Measurements from ENCODE around the gene UBASH3B. TPM values are rescaled to one million over a fixed set of nuclear protein-coding genes. Genes with fewer than 3 reads are reported as not detected.

Gene UBASH3B
- total RNA-seq, 1 donor from 2014 or later = 51.3 TPM

GRCh38 chr11:122751292-122752070, 96.0 kb downstream of the UBASH3B start:
- no peak for DNase-seq (ENCODE audit: low spot score)

GRCh38 chr11:122754028-122754427, 98.5 kb downstream of the UBASH3B start:
- no peak for DNase-seq (ENCODE audit: low spot score)

DNA sequence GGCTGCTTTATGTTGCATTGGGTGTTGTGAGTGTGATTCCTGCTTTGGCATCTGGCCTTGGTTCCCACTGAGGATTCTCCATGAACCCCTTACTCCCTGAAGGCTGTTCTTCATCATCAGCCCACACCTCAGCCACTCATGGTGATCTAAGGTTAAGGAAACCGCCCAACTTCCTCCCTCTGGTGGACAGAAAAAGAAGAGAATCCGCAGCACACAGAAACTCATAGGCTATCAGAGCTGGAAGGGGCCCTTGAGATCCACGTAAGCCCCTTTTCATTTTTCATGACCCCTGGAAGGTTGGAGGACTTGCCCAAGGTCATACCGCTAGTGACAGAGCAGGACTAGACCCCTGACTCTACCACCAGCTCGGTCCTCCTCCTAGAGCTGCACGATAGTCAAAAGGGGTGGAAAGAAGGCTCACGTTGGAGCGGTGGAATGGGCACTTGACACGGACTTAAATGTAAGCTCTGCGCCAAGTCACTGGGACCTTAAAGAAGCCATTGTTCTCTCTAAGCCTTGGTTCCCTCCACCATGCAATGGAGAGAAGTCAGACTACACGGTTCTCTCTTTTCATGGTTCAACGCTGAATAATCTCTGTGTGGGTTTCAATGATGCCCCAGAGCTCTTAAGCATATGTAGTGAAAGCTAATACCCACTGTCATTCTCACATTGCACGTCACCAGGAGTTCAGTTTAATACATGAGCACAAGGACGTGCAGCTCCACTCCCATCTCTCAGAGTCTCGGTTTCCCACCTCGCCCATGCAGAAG, 99.2 kb downstream of the UBASH3B start:
- DNase-seq (ENCODE audit: low spot score) = no peak

DNA sequence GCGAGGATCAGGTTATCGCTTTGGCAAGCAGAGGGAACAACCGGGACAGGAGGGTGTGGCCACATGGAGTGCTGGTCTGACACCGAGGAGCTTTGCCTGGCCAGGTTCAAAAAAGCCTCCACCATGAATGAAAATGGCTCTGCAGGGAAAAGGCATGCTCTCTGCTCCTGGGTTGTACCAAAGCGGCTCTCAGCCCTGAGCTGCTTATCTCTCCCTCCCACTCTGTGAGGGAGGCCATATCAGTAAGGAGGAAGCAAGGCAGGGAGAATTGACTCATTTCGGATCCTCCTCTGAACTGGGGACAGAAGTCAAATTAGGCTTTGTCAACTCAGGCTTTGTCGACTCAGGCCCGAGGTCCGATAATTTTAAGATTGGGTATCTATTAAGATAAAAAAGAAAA, 99.9 kb downstream of the UBASH3B start:
- no peak for DNase-seq (ENCODE audit: low spot score)

- DNase-seq (ENCODE audit: low spot score) = no peak
Measured at GRCh38 chr11:122755941-122756340, 100.4 kb downstream of the UBASH3B start.

DNA sequence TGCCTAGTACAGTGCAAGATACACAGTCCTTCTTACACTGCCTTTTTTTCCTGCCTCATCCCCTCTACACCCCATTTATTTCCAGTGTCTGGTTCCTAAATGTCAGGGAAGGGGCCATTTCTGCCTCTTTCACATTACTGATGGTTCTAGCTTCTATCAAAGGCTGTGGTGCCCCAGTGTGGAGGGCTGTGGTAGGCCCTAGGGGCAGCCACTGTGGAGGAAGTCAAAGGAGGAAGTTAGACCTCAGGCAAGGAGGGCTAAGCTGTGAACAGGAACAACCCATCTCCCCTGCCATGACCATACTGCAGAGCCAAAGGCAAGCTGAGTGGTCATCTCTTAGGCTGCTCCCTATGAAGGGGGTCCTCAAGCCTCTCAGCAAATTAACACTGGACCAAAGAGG, 100.9 kb downstream of the UBASH3B start:
- DNase-seq (ENCODE audit: low spot score) = no peak

DNA sequence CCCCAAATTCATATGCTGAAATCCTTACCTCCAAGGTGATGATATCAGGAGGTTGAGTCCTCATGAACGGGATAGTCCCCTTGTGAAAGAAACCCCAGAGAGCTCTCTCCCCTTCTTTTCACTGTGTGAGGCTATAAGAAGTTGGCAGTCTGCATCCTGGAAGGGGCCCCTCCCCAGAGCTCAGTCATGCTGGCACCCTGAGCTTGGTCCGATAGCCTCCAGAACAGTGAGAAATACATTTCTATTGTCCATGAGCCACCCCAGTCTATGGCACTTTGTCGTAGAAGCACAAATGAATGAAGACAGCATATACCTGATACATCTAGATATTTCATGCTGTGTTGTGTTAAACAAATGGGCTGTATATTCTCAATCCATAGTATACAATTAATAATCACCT, 101.7 kb downstream of the UBASH3B start:
- no peak for DNase-seq (ENCODE audit: low spot score)

DNA sequence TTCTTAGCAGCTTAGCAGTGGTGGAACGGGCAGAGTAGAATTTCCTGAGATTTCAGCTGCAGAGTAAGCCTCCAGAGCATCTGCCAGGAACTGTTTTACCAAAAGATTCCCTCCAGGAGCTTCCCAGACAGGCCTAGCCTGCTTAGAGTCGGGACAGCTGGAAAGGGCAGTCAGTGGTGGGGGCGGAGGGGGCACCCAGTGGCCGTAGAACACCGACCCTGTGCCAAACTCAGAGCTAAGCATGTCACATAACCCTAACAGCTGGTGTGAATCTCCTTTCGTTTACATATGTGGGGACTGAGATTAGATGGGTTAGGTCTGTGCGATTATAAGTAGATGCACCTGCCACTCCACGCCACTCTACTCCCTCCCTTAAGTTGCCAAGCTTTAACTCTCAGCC, 102.8 kb downstream of the UBASH3B start:
- DNase-seq (ENCODE audit: low spot score) = no peak

DNA sequence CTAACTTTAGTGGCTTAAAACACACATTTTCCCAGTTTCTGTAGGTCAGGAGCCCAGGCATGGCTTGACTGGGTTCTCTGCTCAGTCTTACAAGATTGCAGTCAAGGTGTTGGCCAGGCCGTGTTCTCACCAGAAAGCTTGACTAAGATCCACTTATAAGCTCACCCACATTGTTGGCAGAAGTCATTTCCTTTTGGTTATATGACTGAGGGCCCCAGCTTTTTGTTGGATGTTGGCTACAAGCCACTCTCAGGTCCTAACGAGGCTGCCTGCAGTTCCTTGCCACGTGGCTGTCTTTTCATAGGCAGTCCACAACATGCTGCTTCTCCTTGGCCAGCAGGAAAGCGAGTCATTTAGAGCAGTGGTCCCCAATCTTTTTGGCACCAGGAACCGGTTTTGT, 103.5 kb downstream of the UBASH3B start:
- no peak for DNase-seq (ENCODE audit: low spot score)

GRCh38 chr11:122763108-122763507, 107.6 kb downstream of the UBASH3B start:
- no peak for DNase-seq (ENCODE audit: low spot score)

DNA sequence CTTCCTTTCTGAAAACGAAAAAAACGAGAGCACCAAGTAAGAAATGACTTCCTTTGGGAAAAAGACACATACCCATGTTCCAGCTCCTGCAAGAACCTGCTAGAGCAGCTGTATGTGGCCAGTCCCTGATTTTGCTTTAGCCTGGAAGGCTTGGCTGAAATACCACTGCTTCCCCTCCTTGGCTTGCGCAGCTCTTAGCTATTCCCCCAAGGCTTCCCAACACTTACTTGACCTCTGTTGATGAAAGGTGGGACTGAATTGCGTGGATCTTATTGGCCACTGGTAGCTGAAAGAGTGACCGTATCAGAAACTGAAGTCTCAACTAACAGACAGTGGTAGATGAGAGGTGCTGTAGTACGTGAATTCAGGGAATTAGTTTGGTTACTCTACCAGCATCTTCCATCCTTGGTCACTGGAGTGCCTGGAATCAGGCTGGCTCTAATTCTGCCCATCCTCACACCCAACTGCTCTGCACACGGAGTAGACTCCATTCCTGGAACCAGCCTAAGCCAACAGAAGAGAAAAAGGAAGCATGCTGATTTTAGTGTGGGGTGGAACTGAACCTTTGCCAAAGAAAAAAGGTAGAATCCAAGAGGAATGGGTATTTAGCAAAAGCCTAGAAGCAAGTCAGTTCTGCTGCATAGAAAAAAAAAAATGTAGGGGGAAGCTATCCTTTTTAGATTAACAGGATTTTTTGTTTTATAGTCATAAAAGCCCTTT, 109.0 kb downstream of the UBASH3B start:
- DNase-seq (ENCODE audit: low spot score) = no peak

GRCh38 chr11:122765487-122766131, 110.1 kb downstream of the UBASH3B start:
- no peak for DNase-seq (ENCODE audit: low spot score)

DNA sequence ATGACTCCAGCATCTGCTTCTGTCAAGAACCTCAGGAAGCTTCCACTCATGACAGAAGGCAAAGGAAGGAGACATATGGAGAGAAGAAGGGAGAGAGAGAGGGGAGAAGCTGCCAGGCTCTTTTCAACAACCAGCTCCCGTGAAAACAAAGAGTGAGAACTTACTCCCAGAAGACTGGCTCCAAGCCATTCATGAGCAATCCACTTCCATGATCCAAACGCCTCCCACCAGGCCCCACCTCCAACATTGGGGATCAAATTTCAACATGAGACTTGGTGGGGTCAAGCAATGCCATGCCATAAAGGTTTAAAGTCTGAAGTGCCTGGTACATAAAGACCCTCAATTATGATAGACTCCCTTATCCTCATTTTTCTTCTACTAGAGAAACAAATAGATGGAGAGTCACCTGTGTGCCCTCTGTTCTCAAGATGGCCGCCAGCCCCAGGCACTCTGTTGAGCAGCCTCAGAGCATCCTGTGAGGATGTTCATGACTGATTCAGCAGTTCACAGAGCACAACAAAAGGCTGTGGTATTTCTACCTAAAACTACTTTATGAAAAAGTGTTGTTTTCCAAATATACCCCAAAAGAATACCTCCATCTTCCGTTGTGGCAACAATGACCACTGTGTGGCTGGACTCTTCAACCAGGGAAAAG, 113.7 kb downstream of the UBASH3B start:
- no peak for DNase-seq (ENCODE audit: low spot score)

DNA sequence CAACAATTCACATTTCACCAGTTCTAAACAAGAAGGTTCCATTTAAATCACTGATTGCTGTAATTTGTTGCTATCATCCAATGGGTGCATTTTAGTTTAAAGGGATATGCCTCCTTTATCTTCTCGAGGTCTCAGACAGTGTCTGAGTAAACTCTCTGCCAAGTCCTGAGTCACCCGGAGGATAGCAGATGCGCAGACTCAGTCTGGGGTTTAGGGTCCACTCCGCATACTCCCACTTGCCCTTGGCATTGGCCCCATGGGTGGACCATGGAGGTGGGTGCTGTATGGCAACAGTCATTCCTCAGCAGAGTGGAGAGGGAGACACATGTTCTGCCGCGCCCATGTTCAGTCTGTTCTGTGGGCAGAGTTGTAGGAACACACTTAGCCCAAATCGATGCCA, 117.4 kb downstream of the UBASH3B start:
- DNase-seq (ENCODE audit: low spot score) = no peak

DNA sequence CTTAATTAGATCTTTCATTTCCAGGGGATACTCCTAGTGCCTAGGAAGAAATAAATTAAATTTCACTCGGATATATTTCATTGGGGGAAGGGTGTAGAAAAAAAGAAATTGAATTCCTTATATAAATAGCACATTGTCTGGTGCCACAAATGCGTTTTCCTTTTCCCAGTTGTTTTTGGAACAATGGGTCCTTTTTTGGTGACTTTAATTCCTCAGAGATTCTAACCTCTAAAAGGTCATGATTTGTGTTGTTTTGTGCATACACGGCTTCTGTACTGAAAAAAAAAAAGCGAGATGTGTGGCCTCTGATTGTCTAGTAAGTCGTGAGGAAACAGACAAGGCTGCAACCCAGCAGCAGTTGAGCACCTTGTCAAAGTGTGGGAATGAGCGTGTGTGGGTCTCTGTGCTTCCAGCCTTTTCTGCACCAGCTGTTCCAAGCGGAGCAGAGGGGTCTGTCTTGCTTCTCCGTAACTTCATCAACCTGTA, 118.3 kb downstream of the UBASH3B start:
- DNase-seq (ENCODE audit: low spot score) = no peak

- no peak for DNase-seq (ENCODE audit: low spot score)
Measured at GRCh38 chr11:122775675-122776271, 120.3 kb downstream of the UBASH3B start.

GRCh38 chr11:122776546-122776945, 121.0 kb downstream of the UBASH3B start:
- no peak for DNase-seq (ENCODE audit: low spot score)

DNA sequence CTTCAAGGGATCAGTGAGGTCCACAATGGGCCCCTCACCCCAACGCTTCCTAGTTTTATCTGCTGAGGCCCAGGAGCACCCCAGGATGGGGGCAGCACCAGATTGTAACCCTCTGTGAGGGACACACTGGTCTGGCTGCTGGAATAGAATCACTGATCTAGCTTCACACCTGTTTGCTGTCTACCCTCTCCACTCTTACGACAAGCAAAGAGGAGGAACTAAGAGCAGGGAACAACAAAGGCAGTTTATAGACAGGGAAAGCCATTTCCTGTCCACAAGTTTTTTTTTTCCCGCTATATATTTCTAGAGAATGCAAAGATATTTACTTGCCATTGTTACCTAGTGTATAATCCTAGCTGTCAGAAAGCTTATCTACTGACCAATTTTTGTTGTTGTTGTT, 121.8 kb downstream of the UBASH3B start:
- DNase-seq (ENCODE audit: low spot score) = no peak

DNA sequence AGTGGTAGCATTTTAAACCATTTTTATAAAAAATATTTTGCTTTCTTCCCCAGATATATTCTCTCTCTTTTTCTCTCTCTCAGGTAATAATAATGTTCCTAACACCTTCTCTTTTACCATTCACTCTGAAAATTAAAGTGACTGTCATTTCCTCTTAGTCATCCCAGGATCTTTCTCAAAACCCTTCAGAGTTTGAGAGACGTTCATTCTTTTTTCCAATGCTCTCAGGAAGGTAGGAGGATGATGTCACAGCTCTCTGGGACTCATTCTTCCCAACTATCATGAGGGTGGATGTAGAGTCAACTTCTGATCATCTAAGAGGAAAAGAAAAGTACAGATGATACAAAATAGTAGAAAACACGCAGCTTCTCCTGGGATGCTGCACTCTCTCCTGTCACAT, 122.6 kb downstream of the UBASH3B start:
- no peak for DNase-seq (ENCODE audit: low spot score)

DNA sequence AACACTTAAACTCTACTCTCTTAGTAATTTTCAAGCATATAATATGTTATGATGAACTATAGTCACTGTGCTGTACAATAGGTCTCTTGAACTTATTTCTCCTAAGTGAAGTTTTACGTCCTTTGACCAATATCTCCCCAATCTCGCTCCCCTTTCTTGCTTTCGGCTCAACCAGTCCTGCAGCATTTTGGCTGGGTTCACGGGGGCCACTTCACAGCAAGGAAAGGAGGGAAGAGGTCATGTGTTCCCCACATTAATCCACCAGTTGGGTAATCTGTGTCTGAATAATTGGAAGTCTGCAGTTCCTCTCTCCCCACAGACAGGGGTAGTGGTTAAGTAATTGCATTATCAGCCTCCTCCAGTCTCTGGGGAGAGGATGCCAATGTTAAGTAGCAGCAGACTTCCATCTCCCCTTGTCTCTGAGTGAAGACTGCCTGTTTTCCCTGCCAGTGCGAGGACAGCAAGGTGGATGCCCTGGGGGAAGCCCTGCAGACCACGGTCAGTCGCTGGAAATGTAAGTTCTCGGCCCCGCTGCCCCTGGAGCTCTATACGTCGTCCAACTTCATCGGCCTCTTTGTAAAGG, 123.6 kb downstream of the UBASH3B start:
- DNase-seq (ENCODE audit: low spot score) = no peak
